SIG-M5 treated with dmso at 0.1 percent for 504 hours (cell line): ENCODE measurements around the gene SDC1.
"Not testable (repeated sequence)": the region's sequence is repeated elsewhere in the genome, so short reads cannot be mapped to it uniquely, and the experiment has no call there.

ENCODE experiments used
- DNase-seq: peaks from one replicate; lab custom pipeline; 2025; ENCODE audit not compliant: unreplicated experiment; lab: John Stamatoyannopoulos, UW

SDC1 gene

GRCh38 chr2:20198796-20199632 is 25.9 kb downstream of the SDC1 start:
- DNase-seq, result no peak

- DNase-seq, result no peak
Measured at GRCh38 chr2:20198001-20198400, 26.9 kb downstream of the SDC1 start.

GRCh38 chr2:20197192-20197591 is 27.7 kb downstream of the SDC1 start:
- DNase-seq, result no peak

GRCh38 chr2:20196657-20197161 is 28.2 kb downstream of the SDC1 start:
- DNase-seq, result peak; percentile 22

GRCh38 chr2:20196053-20196656 is 28.8 kb downstream of the SDC1 start:
- no peak for DNase-seq

GRCh38 chr2:20195431-20196033 is 29.4 kb downstream of the SDC1 start:
- no peak for DNase-seq

- DNase-seq, result not testable (repeated sequence)
Measured at GRCh38 chr2:20195016-20195411, 29.9 kb downstream of the SDC1 start.

- no peak for DNase-seq
Measured at GRCh38 chr2:20194097-20195015, 30.6 kb downstream of the SDC1 start.

GRCh38 chr2:20193185-20193584 is 31.7 kb downstream of the SDC1 start:
- no peak for DNase-seq

GRCh38 chr2:20192781-20193180 is 32.1 kb downstream of the SDC1 start:
- DNase-seq, result no peak

GRCh38 chr2:20191714-20192569 is 33.0 kb downstream of the SDC1 start:
- DNase-seq, result no peak

GRCh38 chr2:20190876-20191713 is 33.8 kb downstream of the SDC1 start:
- DNase-seq, result peak; percentile 25

GRCh38 chr2:20190170-20190569 is 34.8 kb downstream of the SDC1 start:
- DNase-seq, result no peak

- no peak for DNase-seq
Measured at GRCh38 chr2:20189299-20189931, 35.5 kb downstream of the SDC1 start.

- no peak for DNase-seq
Measured at GRCh38 chr2:20188851-20189250, 36.1 kb downstream of the SDC1 start.

GRCh38 chr2:20188201-20188600 is 36.7 kb downstream of the SDC1 start:
- no peak for DNase-seq

GRCh38 chr2:20187331-20187730 is 37.6 kb downstream of the SDC1 start:
- no peak for DNase-seq

GRCh38 chr2:20186855-20187187 is 38.1 kb downstream of the SDC1 start:
- no peak for DNase-seq
